CMK (cell line): ENCODE measurements around the gene REEP6.
"Not testable (repeated sequence)": the region's sequence is repeated elsewhere in the genome, so short reads cannot be mapped to it uniquely, and the experiment has no call there.

Experiments used
- DNase-seq: peaks from one replicate; pipeline ENCODE4 v3.0.0-alpha.2; 2010; ENCODE audit warnings: low read depth

Gene REEP6

DNA sequence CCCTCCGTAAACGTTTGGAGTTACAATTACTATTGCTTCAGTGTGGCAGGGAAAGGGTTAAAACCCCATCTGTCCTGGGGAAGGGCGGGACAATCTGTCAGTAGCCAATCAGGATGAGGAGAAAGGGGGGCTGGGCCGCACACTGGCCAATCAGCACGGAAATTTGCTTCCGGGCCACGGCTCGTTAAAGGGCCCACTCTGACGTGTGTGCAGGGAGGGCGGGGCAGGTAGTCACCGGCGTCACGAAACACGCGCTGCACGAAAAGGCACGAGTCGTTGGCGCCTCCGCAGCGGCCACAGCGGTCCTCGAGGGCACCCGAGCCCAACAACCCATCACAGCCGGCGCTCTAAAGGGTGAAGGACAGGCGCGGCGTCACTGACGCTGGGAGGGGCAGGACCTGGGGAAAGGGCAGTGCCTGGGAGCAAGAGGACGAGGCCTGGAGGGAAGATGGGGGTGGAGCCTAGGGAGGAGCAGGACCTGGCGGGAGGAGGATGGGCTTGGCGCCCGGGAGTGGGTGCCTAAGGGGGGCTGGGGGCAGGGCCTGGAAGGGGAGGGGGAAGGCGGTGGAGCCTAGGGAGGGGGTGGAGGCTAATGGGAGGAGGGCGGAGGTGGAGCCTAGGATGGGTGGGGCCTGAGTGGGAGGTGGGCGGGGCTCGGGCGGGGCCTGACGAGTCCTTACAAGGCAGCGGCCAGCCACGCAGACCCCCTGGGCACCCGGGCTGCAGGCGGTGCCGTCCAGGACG lies 17.0 kb downstream of the REEP6 start:
- DNase-seq = peak; percentile 92

DNA sequence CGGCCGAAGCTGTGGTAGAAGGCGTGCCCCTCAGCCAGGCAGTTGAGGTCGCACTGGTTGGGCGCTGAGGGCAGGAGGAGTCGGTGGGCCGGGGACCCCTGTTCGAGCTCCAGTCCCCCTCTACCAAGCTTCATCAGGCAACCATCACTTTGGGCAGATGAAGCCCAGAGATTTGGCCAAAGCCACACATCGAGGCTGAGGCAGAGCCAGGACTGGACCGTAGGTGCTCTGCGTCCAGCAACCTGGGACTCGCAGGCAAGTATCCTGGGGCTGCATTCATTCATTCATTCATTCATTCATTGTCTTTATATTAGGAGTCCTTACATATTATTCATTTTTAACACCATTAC lies 17.5 kb downstream of the REEP6 start:
- DNase-seq = no peak

GRCh38 chr19:1509602-1510441 lies 18.8 kb downstream of the REEP6 start:
- DNase-seq = no peak

GRCh38 chr19:1510442-1510806 lies 19.4 kb downstream of the REEP6 start:
- DNase-seq = no peak

DNA sequence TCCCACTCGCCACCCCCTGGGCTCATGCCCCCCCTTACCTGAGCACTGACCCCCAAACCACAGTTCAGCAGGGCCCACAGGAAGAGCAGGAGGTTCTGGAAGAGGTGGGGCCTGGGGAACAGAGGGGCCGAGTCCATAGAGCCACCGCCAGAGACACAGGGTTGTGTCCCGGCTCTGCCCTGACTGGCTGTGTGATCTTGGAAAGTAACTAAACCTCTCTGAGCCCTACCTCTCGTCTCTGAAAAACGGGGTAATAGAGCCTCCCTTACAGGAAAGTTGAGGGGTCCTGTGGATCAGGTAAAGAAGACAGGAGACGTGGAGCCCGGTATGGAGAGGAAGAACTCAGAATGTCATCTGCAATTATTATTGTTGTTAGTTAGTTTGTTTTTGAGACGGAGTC lies 19.8 kb downstream of the REEP6 start:
- no peak for DNase-seq

DNA sequence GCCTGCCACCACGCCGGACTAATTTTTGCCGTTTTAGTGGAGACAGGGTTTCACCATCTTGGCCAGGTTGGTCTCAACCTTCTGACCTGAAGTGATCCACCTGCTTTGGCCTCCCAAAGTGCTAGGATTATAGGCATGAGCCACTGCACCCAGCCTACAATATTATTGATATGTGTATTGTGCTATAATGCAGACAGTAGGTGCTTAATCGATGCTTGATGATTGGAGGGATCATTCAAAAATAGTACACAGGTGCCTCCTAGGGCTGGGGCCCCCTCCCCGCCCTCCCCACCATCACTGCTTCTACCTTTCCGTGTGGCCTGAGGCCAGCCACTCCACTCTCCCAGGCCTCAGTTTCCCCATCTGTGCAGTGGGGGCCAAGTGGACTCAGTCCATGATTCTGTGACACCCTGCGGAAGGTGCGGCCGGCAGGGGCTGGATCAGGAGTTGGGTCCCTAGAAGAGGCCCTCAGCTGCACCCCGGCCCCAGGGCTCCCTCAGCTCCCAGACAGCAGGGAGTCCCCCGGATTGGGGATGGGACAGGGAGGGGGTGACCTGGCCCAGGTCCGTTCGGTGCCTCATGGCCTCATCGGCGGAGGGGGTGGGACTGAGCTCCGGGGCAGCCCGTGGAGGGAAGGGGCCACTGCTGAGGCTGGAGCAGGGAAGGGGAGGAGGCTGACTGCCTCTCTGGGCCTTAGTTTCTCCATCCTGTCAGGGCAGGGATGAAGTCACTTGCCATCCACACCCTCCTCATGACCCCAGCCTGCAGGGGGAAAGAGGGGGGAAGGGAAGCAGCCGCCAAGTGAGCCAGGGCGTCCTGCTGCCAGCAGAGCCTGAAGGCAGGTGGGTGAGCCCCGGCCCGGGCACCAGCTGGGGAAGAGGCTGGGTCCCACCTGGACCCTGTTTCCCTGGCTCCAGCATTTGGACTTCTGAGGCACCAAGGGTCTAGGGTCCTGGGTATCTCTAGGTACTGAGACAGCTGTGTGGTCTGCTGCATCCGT lies 20.6 kb downstream of the REEP6 start:
- DNase-seq = no peak

DNA sequence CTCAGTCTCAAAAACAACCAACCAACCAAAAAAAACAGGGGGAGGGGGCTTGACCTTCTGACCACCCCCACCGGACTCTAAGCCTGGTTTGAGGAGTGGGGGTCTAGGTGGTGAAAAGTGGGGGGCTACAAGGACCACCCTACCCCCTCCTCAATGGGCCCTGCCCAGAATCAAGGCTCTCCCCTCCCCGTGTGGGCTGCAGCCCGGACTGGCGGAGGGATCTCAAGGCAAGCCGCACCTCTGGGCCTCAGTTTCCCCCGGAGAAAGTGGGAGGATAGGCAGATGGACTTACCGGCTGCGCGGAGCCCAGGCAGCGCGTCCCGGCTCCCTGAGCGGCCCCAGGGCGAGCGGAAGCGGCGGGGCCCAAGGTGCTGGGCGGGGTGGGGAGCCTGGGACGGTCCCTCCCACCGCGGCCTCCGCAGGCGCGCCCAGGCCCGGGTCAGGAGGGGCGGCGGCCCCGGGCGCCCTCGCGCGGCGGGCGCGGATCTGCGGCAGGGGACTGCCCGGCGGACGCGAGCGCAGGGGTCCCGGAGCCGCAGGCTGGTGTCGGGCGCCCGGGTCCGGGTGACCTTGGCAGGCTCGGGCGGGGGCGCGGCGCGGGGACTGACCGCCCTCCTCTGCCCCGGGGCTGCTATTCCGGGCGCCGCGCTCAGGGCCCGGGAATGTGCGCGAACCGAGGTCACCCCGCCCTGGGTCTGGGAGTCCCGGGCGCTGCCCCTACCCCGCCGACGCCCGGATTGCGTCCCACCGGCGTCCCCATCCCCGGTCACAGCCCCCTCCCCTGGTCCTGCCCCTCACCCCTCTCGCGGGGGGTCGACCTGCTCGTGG lies 21.9 kb downstream of the REEP6 start, which contains the start of gene ADAMTSL5:
Gene ADAMTSL5 (minus strand): TSS at position 349 of the 828 bp plus-strand sequence. CDS start 2,076 bp downstream, outside the sequence.
- no peak for DNase-seq

- DNase-seq = peak; percentile 62
Observed at GRCh38 chr19:1513499-1514294, 22.7 kb downstream of the REEP6 start.

DNA sequence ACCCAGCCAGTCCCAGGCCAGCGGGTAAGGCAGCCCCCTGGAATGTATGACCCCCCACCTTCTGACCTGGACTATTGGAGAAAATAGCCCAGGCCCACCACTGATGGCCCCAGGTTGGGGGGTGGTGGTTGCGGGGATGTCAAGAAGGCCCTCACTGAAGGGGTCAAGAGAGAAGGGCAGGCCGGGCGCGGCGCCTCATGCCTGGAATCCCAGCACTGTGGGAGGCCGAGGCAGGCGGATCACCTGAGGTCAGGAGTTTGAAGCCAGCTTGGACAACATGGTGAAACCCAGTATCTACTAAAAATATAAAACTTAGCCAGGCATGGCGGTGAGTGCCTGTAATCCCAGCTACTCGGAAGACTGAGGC lies 23.3 kb downstream of the REEP6 start:
- no peak for DNase-seq

GRCh38 chr19:1514986-1515721 lies 24.2 kb downstream of the REEP6 start:
- no peak for DNase-seq

DNA sequence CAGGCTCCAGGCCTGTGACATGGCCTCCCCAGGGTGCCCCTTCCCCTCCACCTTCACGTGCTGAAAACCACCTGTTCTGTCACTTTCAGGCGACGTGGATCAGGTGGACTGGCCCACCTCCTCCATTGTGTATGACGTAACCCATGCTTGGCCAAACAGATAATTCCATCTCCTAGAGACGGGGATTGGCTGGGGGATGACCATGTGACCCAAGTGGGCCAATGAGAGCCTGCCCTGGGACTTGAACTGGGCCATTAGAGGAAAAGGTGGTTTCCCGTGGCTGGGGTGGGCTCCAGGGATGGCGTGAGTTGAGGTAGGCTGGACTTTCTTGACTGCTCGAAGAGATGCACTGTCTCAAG lies 25.4 kb downstream of the REEP6 start:
- no peak for DNase-seq

DNA sequence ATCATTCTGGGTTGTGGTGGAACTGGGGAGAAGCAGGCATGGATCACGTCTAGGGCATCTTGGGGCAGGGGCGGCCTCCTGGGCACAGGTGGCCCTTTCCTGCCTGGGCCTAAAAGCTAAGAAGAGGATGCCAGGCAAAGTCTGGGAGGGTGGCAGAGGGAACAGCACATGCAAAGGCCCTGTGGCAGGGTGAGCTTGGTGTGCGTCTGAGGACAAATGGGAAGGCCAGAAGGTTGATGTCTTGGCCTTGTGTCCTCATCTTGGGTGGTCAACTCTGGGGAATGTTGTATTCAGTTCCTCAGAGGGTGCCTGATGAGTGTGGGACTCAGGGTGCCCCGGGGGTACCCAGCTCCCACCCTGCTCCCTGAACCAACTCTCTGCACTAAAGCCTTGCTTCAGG lies 27.5 kb downstream of the REEP6 start:
- no peak for DNase-seq

DNA sequence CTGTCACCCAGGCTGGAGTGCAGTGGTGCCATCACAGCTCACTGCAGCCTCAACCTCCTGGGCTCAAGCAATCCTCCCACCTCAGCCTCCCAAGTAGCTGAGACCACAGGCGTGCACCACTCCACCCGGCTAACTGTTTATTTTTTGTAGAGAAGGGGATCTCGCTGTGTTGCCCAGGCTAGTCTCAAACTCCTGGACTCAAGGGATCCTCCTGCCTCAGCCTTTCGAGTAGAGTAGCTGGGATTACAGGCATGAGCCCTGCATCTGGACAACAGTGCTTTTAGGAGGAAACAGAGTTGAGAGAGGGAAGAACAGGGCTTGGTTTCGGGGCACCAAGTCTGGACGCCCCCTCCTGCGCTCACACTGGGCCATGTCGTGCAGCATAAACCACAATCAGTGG lies 28.8 kb downstream of the REEP6 start:
- not testable (repeated sequence) for DNase-seq

DNA sequence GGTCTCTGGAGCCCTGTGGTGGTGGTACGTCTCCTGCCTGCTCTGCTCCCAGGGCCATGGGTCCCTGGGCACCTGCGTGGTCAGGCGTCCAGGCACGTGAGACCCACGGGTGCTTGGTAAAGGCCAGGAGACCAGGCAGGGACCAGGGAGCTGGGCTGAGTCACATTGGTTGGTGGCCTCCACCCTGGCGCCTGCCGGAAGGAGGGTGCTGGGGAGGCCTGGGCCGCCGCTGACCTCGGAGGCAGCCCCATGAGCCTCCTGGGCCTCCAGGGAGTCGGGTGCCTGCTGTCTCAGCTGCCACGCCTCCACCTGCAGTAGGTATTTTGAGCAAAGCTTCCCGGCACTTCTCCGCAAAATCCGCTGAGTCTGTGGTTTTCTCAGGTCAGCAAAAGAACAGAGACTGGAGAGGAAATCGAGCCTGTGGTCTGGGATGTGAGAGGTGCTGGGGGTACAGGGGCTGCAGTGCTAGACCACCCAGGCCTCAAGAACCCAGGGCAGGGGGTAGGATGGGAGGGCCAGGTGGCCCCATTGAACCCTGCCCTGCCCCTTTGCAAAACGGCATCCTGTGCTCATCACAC lies 29.3 kb downstream of the REEP6 start:
- no peak for DNase-seq

DNA sequence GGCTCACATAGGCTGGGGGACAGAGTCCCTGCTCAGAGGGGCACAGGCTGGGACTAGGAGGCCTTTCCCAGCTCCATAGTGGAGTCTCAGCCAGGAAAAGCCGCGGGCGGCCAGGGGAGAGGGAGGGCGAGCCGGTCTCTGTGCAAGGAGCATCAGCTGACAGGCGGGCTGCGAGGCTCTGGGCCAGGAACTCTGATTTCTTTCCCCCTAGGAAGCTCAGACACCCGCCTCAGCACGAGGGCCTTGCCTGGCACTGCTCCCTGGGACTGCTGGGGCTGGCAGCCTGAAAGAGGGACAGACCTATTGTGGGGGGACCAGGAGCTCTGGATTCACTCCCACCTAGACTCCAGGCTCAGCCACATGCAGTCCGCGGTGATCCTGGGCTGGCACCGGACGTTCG lies 30.7 kb downstream of the REEP6 start:
- DNase-seq = no peak

- DNase-seq = no peak
Observed at GRCh38 chr19:1522061-1522460, 31.1 kb downstream of the REEP6 start.

GRCh38 chr19:1522838-1523237 lies 31.9 kb downstream of the REEP6 start:
- DNase-seq = no peak

DNA sequence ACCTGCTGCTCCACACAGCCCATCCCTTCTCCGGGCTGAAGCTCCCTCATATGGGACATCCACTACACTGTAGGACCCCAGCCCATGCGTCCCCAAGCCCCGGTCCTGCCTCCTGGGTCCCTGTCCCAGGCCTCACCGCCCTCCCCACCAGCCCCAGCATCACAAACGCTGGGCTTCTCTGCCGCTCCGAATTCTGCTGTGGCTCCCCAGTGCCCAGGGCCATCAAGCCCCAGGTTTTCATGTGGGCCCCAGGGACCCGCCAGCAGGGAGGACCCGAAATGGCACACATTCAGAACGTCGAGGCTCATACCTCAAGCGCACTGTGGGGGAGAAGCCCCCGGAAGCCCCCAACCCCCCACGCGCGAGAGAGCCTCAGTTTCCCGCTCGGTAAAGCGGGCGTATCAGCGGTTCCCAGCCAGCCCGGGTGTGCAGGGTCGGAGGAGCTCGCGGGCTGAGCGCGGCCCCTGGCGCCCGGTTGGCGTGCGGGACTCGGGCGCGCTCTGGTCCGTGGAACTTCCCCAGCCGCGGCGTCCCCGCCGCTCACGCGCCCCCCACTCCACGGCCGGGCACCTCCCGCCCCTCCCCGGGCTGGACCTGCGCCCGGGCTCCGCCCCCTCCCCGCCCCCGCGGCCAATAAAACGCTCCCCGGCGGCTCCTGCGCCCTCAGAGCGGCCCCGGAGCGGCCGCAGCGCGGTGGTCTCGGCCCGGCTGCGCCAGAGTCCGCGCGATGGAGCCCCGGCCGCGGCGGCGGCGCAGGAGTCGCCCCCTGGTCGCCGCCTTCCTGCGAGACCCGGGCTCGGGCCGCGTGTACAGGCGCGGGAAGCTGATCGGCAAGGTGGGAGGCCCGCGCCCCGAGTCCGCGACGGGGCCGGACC lies 32.7 kb downstream of the REEP6 start, which contains the start of gene PLK5:
Gene PLK5 (plus strand): TSS at position 666 of the 875 bp plus-strand sequence. CDS start 2,920 bp downstream, outside the sequence.
- no peak for DNase-seq
